ENCODE measurements around the gene GRHL1. TPM values are rescaled to one million over a fixed set of nuclear protein-coding genes. Genes with fewer than 3 reads are reported as not detected.

GRHL1 gene
- polyA plus RNA-seq, 1 donor (not counting 4 experiments of a cell fraction or from before 2014, with no cell fraction given) = 7.8 TPM

DNA sequence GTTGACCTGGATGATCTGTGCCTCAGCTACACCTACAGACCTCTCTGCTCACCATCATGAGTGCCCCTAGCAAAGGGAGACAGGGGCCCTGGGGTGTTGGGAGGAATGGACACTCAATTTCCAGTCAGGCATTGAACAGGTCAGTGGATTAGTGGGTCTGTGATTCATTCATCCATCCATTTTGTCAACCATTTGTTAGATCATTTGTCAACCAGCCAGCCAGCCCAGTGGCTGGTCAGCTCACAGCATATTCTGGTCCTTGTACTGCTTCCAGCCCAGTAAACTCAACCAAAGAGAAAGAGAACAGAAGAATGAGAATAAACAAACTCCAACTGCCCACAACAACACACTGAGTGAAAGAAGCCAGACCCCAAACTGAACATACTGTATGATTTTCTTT is 87.2 kb downstream of the GRHL1 start:
- dilution Hi-C loops (cut with MboI; ENCODE audit: extremely low pct_ligation_motif_present, low sequenced_read_pairs) = loop anchor here (25.0 kb wide), 1 partner anchor 276 kb away; no protein-coding TSS in a partner anchor
- H3K9me1 ChIP-seq (ENCODE audit: control insufficient read depth, extremely low read depth, insufficient read depth, low read length) = no peaks in the 10 kb centered on the region
- H3K27ac ChIP-seq (ENCODE audit: control insufficient read depth, insufficient read depth, low read length) = no peak overlapping the region

DNA sequence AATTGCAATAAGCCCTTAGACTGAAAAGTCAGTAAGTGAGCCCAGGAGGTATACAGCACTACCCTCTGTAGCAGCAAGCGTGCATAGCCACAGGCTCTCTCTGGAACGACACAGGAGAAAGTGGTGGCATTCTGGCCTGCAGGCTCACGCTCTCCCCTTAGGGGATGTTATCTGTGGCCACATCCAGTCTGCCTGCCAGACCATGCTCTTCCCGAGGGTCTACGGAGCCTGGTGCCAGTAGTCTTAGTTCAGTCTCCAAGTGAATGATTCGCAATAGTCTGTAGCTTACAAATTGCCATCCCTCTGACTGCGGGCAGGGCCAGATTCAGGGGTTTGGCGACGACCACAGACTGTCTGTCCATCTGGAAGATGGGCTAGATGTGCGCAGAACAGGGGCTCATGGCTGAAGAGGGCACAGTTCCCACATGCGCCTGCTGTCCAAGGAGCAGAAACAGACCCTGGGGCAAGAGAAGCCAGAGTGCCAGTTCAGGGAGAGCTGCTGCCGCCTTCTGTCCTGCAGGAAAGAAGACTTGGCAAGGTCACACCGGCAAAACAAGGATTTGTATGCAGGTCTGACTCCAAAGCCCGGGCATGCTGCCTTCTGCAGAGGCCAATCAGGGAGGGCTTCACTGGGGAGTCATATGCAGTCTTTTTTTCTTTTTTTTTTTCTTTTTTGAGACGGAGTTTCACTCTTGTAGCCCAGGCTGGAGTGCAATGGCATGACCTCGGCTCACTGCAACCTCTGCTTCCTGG is 88.3 kb downstream of the GRHL1 start:
- dilution Hi-C loops (cut with MboI; ENCODE audit: extremely low pct_ligation_motif_present, low sequenced_read_pairs) = loop anchor here (25.0 kb wide), 1 partner anchor 278 kb away; no protein-coding TSS in a partner anchor
- Histone ChIP-seq H3K4me2 (ENCODE audit: control insufficient read depth, extremely low read depth, insufficient read depth, low read depth, low read length) (peak overlapping the region; percentile 22), H4K20me1 (ENCODE audit: control insufficient read depth, extremely low read depth, insufficient read depth, low read length) (no peaks in the 10 kb centered on the region), H3K9me3 (ENCODE audit: control insufficient read depth, low read depth, low read length) (no peaks in the 10 kb centered on the region), H3K79me2 (ENCODE audit: control insufficient read depth, insufficient read depth, low read length) (no peaks in the 10 kb centered on the region), H2AFZ (ENCODE audit: control insufficient read depth, low read length) (peak overlapping the region; percentile 44), H3K9me1 (ENCODE audit: control insufficient read depth, extremely low read depth, insufficient read depth, low read length) (no peaks in the 10 kb centered on the region), H3K4me1 (ENCODE audit: control insufficient read depth, extremely low read depth, insufficient read depth, low read length) (peaks cover 28% of the 10 kb centered on the region), H3K36me3 (ENCODE audit: control insufficient read depth in 2 of 2, extremely low read depth in 1 of 2, insufficient read depth in 2 of 2, low read length in 2 of 2) (no peaks in the 10 kb centered on the region), H3K9ac (ENCODE audit: control insufficient read depth, extremely low read depth, insufficient read depth, low read length) (no peak overlapping the region), H3K4me3 (ENCODE audit: control insufficient read depth in 2 of 3, extremely low read depth in 1 of 3, insufficient read depth in 2 of 3, low read depth in 1 of 3, low read length in 3 of 3) (no peak overlapping the region), H3K27ac (ENCODE audit: control insufficient read depth, insufficient read depth, low read length) (no peak overlapping the region), H3K27me3 (ENCODE audit: control insufficient read depth, extremely low read depth, insufficient read depth, low read length) (peaks cover 10% of the 10 kb centered on the region)
- TF ChIP-seq, protein P1, sequence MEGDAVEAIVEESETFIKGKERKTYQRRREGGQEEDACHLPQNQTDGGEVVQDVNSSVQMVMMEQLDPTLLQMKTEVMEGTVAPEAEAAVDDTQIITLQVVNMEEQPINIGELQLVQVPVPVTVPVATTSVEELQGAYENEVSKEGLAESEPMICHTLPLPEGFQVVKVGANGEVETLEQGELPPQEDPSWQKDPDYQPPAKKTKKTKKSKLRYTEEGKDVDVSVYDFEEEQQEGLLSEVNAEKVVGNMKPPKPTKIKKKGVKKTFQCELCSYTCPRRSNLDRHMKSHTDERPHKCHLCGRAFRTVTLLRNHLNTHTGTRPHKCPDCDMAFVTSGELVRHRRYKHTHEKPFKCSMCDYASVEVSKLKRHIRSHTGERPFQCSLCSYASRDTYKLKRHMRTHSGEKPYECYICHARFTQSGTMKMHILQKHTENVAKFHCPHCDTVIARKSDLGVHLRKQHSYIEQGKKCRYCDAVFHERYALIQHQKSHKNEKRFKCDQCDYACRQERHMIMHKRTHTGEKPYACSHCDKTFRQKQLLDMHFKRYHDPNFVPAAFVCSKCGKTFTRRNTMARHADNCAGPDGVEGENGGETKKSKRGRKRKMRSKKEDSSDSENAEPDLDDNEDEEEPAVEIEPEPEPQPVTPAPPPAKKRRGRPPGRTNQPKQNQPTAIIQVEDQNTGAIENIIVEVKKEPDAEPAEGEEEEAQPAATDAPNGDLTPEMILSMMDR (optimal IDR thresholded peaks at IDR 0.05 in 1 of 3, IDR thresholded peaks at IDR 0.05 in 1 of 3, conservative IDR thresholded peaks at IDR 0.05 in 1 of 3; ENCODE audit: extremely low read depth in 1 of 3, insufficient read depth in 2 of 3, low read length in 3 of 3) = peak in 2 of 3 experiments; percentile 10 to 58
- no peak for TF ChIP-seq EZH2 (IDR thresholded peaks at IDR 0.05; ENCODE audit: low read length)
- DNase-seq (ENCODE audit: low read depth, low spot score) (no peak), FAIRE-seq (peak; percentile 61)

More for the DNA sequence above, 87.2 kb downstream of the GRHL1 start:
- Histone ChIP-seq H3K27me3 (ENCODE audit: control insufficient read depth, extremely low read depth, insufficient read depth, low read length) (peaks cover 10% of the 10 kb centered on the region), H3K9me3 (ENCODE audit: control insufficient read depth, low read depth, low read length) (no peaks in the 10 kb centered on the region), H3K4me3 (ENCODE audit: control insufficient read depth in 2 of 3, extremely low read depth in 1 of 3, insufficient read depth in 2 of 3, low read depth in 1 of 3, low read length in 3 of 3) (no peak overlapping the region), H4K20me1 (ENCODE audit: control insufficient read depth, extremely low read depth, insufficient read depth, low read length) (no peaks in the 10 kb centered on the region), H3K79me2 (ENCODE audit: control insufficient read depth, insufficient read depth, low read length) (no peaks in the 10 kb centered on the region), H3K9ac (ENCODE audit: control insufficient read depth, extremely low read depth, insufficient read depth, low read length) (no peak overlapping the region), H3K4me1 (ENCODE audit: control insufficient read depth, extremely low read depth, insufficient read depth, low read length) (peaks cover 28% of the 10 kb centered on the region), H3K36me3 (ENCODE audit: control insufficient read depth in 2 of 2, extremely low read depth in 1 of 2, insufficient read depth in 2 of 2, low read length in 2 of 2) (no peaks in the 10 kb centered on the region), H2AFZ (ENCODE audit: control insufficient read depth, low read length) (no peak overlapping the region), H3K4me2 (ENCODE audit: control insufficient read depth, extremely low read depth, insufficient read depth, low read depth, low read length) (no peak overlapping the region)
- TF ChIP-seq EZH2 (IDR thresholded peaks at IDR 0.05; ENCODE audit: low read length) = no peak
- TF ChIP-seq, protein P1 (optimal IDR thresholded peaks at IDR 0.05 in 1 of 3, IDR thresholded peaks at IDR 0.05 in 1 of 3, conservative IDR thresholded peaks at IDR 0.05 in 1 of 3; ENCODE audit: extremely low read depth in 1 of 3, insufficient read depth in 2 of 3, low read length in 3 of 3) = no peak
- no peak for DNase-seq (ENCODE audit: low read depth, low spot score)
- FAIRE-seq = no peak
